NOMO-1 (cell line): ENCODE data around the gene FAM25A.

Source experiments
- DNase-seq, 2 experiments: peaks; one replicate each; lab custom pipeline; 2025; ENCODE audit not compliant: unreplicated experiment in 2 of 2; lab: John Stamatoyannopoulos, UW

FAM25A gene

DNA sequence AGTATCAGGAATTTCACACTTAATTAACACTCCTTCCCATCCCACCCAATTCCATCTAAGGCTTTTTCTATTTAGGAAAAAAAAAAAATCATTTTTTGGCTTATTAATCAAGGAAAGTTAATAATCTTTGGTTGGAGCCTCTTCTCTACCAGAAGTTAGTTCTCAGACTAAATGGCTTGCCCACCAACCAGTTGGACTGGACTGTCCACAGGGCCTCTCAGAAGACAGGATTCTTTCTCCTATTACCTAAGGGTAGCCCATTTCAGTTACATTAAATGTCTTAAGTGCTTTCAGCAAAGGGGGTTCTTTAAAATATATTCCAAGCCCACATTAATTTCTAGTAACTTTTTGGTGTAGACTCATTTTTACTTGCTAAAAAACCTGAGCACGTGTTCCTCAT lies 39.3 kb downstream of the FAM25A start:
- DNase-seq, result no peak

DNA sequence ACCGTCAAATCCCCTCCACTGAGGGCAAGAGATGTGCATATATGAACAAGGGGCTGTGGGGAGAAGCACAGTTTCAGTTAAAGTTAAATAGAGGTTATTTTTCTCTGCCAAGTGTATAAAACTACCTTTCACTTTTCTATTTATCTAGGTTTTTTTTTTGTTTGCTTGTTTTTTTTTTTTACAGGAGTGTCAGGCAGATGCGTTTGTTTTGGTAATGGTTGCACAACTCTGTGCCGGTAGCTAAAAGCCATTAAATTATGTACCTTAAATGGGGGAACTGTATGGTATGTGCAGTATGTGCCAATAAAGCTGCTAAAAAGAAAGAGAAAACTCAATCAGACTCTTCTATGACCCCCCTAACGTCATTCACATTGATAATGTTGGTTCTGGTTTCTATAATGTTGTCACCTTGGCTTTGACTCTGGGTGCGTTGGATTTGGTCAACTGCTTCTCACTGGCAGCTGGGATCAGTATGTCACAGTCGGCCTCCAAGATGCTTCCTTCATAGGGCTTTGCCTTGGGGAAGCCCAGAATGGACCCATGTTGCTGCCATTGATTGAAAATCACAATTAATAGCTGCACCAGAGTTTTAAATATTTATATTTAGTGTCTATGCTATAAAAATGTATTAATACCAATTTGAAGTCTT lies 40.3 kb downstream of the FAM25A start:
- DNase-seq, result no peak

DNA sequence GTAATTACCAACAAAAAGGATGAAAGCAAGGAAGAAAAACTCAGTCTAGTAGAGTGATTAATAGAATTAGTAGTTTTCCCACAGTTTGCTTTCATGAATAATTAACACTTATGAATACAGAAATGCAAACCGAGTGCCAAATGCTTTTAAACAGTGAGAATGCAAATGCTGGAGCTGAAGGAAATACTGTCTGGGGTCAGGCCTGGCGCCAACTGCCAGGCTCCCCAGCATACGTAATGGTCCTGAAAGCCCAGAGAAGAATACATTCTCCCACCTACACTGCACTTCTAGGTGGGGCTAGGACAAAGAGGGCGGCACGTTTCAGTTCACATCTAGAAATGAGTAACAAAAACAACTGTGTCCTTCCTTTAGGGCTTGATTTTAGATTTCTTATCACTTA lies 44.6 kb downstream of the FAM25A start:
- no peak for DNase-seq

DNA sequence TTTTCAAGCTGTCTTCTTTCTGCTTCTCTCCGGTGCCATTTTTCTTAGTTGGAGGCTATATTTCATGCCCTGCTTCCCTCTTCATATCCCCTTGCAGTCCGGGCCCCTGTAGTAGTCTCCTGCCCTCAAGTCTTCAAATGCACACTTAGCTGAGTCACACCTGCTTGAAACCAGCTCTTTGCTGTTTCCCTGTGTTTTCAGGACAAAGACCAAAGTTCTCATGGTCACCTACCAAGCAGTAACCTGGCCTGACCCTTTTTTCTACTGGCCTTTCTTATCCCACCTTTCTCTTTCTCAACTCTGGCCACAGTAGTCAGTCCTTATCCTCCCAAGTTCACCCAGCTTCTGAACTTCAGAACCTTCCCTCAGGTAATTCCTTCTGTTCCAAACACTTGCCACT lies 46.1 kb downstream of the FAM25A start:
- DNase-seq, result no peak

DNA sequence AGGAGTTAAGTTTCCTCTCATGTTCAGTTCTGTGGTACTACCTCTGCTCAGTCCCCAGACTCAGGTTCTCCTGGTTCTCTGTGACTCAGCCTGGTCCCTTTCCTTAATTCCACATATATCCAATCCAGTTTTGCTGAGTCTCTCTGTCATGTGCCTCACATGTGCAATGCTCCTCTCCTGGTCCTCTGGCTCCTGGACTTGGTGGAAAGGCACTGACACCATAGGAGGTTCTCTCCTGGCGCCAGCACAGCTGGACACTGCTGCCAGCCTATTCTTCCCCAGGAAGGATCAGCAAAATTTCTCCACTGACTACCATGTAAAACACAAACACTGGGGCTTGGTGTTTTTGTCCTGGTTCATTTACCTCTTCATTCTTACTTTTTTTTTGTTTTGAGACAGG lies 46.8 kb downstream of the FAM25A start:
- DNase-seq, result no peak

DNA sequence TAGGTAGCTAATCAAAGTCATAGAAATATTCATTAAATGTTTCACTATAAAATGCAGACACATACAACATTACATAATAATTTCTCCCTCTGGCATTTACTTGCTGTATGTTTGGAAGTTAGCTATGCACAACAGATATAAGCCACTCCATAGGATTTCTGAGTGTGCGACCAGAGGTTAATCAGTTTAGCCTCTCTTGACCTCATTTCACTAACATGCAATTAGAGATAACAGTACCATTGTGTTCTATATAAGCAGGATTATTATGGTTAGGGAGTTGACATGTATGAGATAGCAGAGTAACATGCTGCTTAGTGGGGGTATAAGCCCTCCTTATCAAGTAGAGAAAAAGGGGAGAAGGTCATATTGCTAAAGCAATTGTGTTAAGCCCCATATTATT lies 48.2 kb downstream of the FAM25A start:
- DNase-seq, result no peak

DNA sequence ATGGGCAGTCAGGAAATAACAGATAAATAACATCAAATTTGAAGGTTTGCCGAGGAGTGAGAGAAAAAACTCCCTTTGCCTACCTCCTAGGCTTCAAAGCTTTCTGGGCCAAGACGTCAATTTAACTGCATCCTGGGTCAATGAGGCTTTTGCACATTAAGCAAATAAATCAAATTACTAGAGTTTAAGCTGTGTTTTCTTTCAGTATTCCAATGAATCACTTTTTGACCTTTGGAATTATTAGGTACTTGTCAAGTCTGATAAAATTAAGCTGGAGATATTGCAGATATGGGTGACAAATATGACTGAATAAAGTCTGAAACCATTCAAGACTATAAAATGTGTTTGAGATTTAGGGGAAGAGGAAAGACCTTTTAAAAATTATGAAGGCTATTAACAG lies 52.4 kb downstream of the FAM25A start:
- DNase-seq, result no peak
